Measurements from ENCODE around the gene MAPKAPK2.

MAPKAPK2 gene

DNA sequence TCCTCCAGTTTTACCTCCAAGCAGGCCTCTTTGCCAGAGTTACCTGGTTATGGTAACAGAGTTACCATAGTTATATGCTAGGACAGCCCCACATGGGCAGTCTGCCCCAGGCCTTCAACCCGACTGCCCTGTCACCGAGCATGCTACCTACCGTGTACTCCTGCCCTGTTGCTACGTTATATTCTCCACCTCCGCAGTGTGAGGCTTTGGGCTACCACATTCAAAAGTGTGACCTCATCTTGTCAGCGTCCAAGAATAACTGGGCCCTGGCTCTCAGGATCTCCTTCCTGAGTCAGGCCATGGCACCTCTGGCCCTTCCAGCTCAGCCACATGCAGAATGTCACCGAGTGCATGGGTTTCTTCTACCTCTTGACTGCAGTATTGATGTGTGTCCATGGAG is 8.9 kb downstream of the MAPKAPK2 start:
- Histone ChIP-seq H3K9me2 (replicated peaks; ENCODE audit: low read depth, low read length) (no peaks in the 10 kb centered on the region), H3K36me3 (ENCODE audit: insufficient read depth, low read length) (peaks cover 21% of the 10 kb centered on the region; the same call in 1 of the 2 replicates), H2AFZ (ENCODE audit: low read length) (no peak overlapping the region), H3K4me3 (ENCODE audit: low read length, poor library complexity, severe bottlenecking) (no peak overlapping the region), H3K4me1 (ENCODE audit: insufficient read depth, low read length, poor library complexity, severe bottlenecking) (peaks cover 58% of the 10 kb centered on the region), H3K27me3 (ENCODE audit: insufficient read depth, low read length, poor library complexity, severe bottlenecking) (no peaks in the 10 kb centered on the region), H3F3A (ENCODE audit: low read depth) (no peaks in the 10 kb centered on the region), H4K20me1 (ENCODE audit: insufficient read depth, low read length, poor library complexity, severe bottlenecking) (peaks cover 67% of the 10 kb centered on the region), H3K9ac (ENCODE audit: low read depth, low read length, poor library complexity, severe bottlenecking) (peak overlapping the region; percentile 3), H3K4me2 (ENCODE audit: low read depth, low read length, poor library complexity, severe bottlenecking) (peak overlapping the region; percentile 43), H3K79me2 (ENCODE audit: insufficient read depth, low read length) (peaks cover 99% of the 10 kb centered on the region), H3K9me3 (ENCODE audit: insufficient read depth, low read depth, low read length) (no peaks in the 10 kb centered on the region)
- TF ChIP-seq, protein P1, sequence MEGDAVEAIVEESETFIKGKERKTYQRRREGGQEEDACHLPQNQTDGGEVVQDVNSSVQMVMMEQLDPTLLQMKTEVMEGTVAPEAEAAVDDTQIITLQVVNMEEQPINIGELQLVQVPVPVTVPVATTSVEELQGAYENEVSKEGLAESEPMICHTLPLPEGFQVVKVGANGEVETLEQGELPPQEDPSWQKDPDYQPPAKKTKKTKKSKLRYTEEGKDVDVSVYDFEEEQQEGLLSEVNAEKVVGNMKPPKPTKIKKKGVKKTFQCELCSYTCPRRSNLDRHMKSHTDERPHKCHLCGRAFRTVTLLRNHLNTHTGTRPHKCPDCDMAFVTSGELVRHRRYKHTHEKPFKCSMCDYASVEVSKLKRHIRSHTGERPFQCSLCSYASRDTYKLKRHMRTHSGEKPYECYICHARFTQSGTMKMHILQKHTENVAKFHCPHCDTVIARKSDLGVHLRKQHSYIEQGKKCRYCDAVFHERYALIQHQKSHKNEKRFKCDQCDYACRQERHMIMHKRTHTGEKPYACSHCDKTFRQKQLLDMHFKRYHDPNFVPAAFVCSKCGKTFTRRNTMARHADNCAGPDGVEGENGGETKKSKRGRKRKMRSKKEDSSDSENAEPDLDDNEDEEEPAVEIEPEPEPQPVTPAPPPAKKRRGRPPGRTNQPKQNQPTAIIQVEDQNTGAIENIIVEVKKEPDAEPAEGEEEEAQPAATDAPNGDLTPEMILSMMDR (conservative IDR thresholded peaks at IDR 0.05; ENCODE audit: low read length) = no peak
- no peak for TF ChIP-seq EZH2phosphoT487 (IDR thresholded peaks at IDR 0.05; ENCODE audit: borderline replicate concordance)

DNA sequence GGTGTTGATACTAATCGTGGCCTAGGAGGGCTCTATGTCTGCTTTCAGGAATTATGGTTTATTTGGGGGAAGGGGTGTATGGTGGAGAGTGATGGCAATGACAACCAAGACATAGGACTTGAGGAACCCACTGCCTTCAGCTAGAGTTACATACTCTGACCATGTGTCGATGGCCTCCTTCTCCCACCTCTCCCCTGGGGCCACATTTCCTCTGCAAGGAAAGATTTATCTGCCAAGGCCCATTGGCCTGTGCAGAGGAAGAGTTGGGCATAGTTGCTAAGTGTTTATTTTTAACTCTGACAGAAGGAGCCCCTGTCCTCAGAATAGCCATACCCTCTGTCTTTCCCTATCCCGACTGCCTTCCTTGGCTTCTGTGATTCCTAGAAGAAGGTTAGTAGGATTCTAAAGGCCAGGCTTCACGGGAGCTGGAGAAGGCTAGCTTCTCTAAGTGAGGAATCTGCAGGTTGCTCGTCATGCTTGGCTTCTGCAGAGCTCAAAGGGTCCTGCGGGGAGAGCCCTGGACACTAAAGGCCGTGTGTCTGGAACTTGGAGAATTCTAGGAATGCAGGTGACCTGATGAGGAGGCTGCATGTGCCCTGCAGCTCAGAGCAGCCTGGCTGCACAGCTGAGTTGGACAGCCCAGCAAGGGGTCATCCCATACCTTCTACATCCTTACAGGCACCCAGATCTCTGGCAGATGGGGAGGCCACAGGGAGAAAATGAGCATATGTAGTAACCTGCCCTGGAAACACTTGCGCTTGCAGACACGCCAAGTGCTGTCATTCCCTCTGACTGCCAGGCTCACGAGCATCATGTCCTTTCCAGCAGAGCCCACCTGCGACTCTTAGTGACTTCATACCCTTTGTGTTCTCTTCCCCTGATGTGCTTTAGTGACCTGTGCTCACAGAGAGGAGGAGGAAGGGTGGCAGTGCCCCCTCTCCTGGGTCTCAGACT is 9.7 kb downstream of the MAPKAPK2 start:
- H3K36me3 ChIP-seq (ENCODE audit: insufficient read depth, low read length) = peaks cover 21% of the 10 kb centered on the region; the same call in 1 of the 2 replicates
- peaks cover 99% of the 10 kb centered on the region for H3K79me2 ChIP-seq (ENCODE audit: insufficient read depth, low read length)
- no peaks in the 10 kb centered on the region for H3K9me2 ChIP-seq (replicated peaks; ENCODE audit: low read depth, low read length)
- H4K20me1 ChIP-seq (ENCODE audit: insufficient read depth, low read length, poor library complexity, severe bottlenecking) = peaks cover 66% of the 10 kb centered on the region
- no peak overlapping the region for H3K4me3 ChIP-seq (ENCODE audit: low read length, poor library complexity, severe bottlenecking)
- no peak overlapping the region for H2AFZ ChIP-seq (ENCODE audit: low read length)
- no peaks in the 10 kb centered on the region for H3F3A ChIP-seq (ENCODE audit: low read depth)
- peak overlapping the region; percentile 43 for H3K4me2 ChIP-seq (ENCODE audit: low read depth, low read length, poor library complexity, severe bottlenecking)
- TF ChIP-seq, protein P1 (conservative IDR thresholded peaks at IDR 0.05; ENCODE audit: low read length) = no peak
- no peak for TF ChIP-seq EZH2phosphoT487 (IDR thresholded peaks at IDR 0.05; ENCODE audit: borderline replicate concordance)
- H3K27me3 ChIP-seq (ENCODE audit: insufficient read depth, low read length, poor library complexity, severe bottlenecking) = no peaks in the 10 kb centered on the region
- peaks cover 52% of the 10 kb centered on the region for H3K4me1 ChIP-seq (ENCODE audit: insufficient read depth, low read length, poor library complexity, severe bottlenecking)
- no peaks in the 10 kb centered on the region for H3K9me3 ChIP-seq (ENCODE audit: insufficient read depth, low read depth, low read length)
- H3K9ac ChIP-seq (ENCODE audit: low read depth, low read length, poor library complexity, severe bottlenecking) = no peak overlapping the region

DNA sequence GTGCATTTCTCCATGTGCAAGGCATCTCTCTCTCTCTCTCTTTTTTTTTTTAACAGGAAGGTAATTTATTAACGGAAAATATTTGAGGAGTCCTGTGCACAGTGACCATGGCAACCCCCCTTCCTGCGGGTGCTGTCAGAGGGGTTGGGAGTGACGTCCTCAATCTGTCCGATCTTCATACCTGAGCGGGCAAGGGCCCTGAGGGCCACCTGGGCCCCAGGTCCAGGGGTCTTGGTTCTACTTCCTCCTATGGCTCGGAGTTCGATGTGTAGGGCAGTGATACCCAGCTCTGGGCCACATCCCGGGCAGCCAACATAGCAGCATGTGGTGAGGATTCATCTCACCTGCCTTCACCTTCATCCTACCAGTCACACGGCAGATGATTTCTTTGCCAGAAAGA is 11.0 kb downstream of the MAPKAPK2 start:
- H3K9me2 ChIP-seq (replicated peaks; ENCODE audit: low read depth, low read length) = no peaks in the 10 kb centered on the region
- H3K36me3 ChIP-seq (ENCODE audit: insufficient read depth, low read length) = peaks cover 21% of the 10 kb centered on the region; the same call in 1 of the 2 replicates
- no peak overlapping the region for H2AFZ ChIP-seq (ENCODE audit: low read length)
- H3K4me1 ChIP-seq (ENCODE audit: insufficient read depth, low read length, poor library complexity, severe bottlenecking) = peaks cover 40% of the 10 kb centered on the region
- TF ChIP-seq, protein P1 (conservative IDR thresholded peaks at IDR 0.05; ENCODE audit: low read length) = no peak
- no peak for TF ChIP-seq EZH2phosphoT487 (IDR thresholded peaks at IDR 0.05; ENCODE audit: borderline replicate concordance)
- H3K27me3 ChIP-seq (ENCODE audit: insufficient read depth, low read length, poor library complexity, severe bottlenecking) = no peaks in the 10 kb centered on the region
- H4K20me1 ChIP-seq (ENCODE audit: insufficient read depth, low read length, poor library complexity, severe bottlenecking) = peaks cover 64% of the 10 kb centered on the region
- no peaks in the 10 kb centered on the region for H3F3A ChIP-seq (ENCODE audit: low read depth)
- no peak overlapping the region for H3K4me2 ChIP-seq (ENCODE audit: low read depth, low read length, poor library complexity, severe bottlenecking)
- no peak overlapping the region for H3K4me3 ChIP-seq (ENCODE audit: low read length, poor library complexity, severe bottlenecking)
- H3K9ac ChIP-seq (ENCODE audit: low read depth, low read length, poor library complexity, severe bottlenecking) = no peak overlapping the region
- peaks cover 97% of the 10 kb centered on the region for H3K79me2 ChIP-seq (ENCODE audit: insufficient read depth, low read length)
- no peaks in the 10 kb centered on the region for H3K9me3 ChIP-seq (ENCODE audit: insufficient read depth, low read depth, low read length)

Data from Loucy (cell line).